ENCODE results near the gene OSBP2. TPM values are rescaled to one million over a fixed set of nuclear protein-coding genes. Genes with fewer than 3 reads are reported as not detected.

OSBP2 gene
- total RNA-seq, result 5.5 and 12.8 TPM in 2 replicates

GRCh38 chr22:30694640-30695350, at the start of gene OSBP2:
TSS of gene OSBP2 (plus strand) at chr22:30694874. CDS start at chr22:30694910, 36 bp downstream.

GRCh38 chr22:30667494-30668385, 26.9 kb upstream of the OSBP2 start, which contains the start of gene DUSP18:
TSS of gene DUSP18 (minus strand) at chr22:30667875. CDS start at chr22:30664003, 3,872 bp downstream.

Other genes with a start within 250 kb of the OSBP2 start
- not detected in 2 replicates for gene SEC14L3, start 222.9 kb upstream of the OSBP2 start, total RNA-seq
- gene SEC14L4, start 189.2 kb upstream of the OSBP2 start, total RNA-seq, result not detected in 2 replicates
- under 0.01 TPM in 2 replicates for gene SEC14L6, start 148.1 kb upstream of the OSBP2 start, total RNA-seq
- not detected in 2 replicates for gene GAL3ST1, start 120.2 kb upstream of the OSBP2 start, total RNA-seq
- gene PES1, start 103.0 kb upstream of the OSBP2 start, total RNA-seq, result 88.4 and 105 TPM in 2 replicates
- 14.3 and 26.6 TPM in 2 replicates for gene TCN2, start 87.7 kb upstream of the OSBP2 start, total RNA-seq
- 34.1 and 46.8 TPM in 2 replicates for gene SLC35E4, start 59.1 kb upstream of the OSBP2 start, total RNA-seq
- 8.4 and 17.2 TPM in 2 replicates for gene DUSP18, start 27.0 kb upstream of the OSBP2 start, total RNA-seq